Hypothalamus (tissue), 51 donors: ENCODE results near the gene GTF2IRD1.
"Not testable (repeated sequence)": the region's sequence is repeated elsewhere in the genome, so short reads cannot be mapped to it uniquely, and the experiment has no call there.

Experiments used
- DNase-seq, 51 donors: peaks; one replicate each; lab custom pipeline; 2025; lab: John Stamatoyannopoulos, UW

The GTF2IRD1 gene

DNA sequence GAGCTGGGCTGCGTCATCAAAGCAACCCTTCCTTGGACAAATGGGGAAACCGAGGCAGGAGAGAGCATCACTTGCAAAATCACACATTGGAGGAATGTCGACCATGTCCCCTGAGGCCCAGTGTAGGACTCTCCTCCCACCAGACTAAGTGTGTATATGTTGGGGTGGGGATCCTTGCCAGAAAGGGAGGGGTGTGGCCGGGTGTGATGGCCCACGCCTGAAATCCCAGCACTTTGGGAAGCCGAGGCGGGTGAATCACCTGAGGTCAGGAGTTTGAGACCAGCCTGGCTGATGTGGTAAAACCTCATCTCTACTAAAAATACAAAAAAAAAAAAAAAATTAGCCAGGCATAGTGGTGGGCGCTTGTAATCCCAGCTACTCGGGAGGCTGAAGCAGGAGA lies 23.3 kb upstream of the GTF2IRD1 start:
- DNase-seq, result not testable (repeated sequence)

- peak in 30 of 51 donors; percentile 5 to 69 (median 35) for DNase-seq
Measured at GRCh38 chr7:74430961-74431466, 22.7 kb upstream of the GTF2IRD1 start.

DNA sequence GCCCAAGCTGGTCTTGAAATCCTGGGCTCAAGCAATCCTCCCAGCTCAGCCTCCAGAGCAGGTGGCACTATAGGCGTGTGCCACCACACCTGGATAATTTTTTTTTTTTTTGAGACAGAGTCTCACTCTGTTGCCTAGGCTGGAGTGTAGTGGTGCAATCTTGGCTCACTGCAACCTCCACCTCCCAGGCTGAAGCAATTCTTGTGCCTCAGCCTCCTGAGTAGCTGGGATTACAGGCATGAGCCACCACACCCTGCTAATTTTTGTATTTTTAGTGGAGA lies 16.5 kb upstream of the GTF2IRD1 start:
- not testable (repeated sequence) for DNase-seq

GRCh38 chr7:74438327-74438726 lies 15.4 kb upstream of the GTF2IRD1 start:
- no peak for DNase-seq

DNA sequence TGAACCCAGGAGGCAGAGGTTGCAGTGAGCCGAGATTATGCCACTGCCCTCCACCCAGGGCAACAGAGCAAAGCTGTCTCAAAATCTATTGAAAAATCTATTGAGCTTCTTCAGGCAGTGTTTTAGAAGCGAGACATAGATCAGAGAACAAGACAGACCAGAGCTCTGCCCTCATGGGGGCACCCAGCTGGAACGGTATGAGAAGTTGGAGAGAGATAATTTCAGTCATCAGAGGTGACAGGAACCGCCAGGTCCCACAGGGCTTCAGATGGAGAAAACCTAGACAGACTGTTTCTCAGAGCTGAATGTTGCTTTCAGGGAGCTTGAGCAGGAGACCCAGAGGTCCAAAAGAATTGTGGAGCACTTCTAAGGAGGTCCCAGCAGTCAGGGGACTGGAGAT lies 14.2 kb upstream of the GTF2IRD1 start:
- no peak for DNase-seq

- not testable (repeated sequence) for DNase-seq
Measured at GRCh38 chr7:74440143-74440542, 13.6 kb upstream of the GTF2IRD1 start.

GRCh38 chr7:74441801-74442200 lies 11.9 kb upstream of the GTF2IRD1 start:
- DNase-seq, result no peak

- DNase-seq, result peak in 6 of 51 donors; percentile 7 to 25 (median 14)
Measured at GRCh38 chr7:74443543-74444247, 10.0 kb upstream of the GTF2IRD1 start.

GRCh38 chr7:74449144-74449543 lies 4.6 kb upstream of the GTF2IRD1 start:
- no peak for DNase-seq

DNA sequence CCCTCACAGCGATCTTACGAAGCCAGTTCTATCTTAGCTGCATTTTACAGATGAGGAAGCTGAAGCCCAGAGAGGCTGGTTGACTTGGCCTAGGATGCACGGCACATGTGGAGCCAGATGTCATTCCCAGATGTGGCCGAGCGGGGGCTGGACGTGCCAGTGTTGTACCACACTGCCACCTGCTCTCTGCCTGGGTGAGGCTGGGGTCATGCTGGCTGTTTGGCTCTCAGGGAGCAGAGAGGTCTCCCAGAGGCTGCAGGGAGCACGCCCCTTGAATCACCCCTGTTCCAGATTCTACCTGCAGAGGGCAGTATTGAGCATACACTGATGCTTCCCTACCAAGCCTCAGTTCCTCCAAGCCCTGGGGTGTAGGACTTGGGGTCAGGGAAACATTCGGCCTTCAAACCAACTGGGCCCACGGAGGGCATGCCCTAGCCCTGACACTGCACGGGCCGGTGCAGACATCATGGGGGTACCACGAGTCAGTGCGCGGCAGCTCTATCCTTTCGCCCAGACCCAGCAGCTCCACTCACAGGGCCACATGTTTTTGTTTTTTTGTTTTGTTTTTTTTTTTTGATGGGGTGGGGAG lies 3.8 kb upstream of the GTF2IRD1 start:
- DNase-seq, result peak in 18 of 51 donors; percentile 7 to 58 (median 28)

DNA sequence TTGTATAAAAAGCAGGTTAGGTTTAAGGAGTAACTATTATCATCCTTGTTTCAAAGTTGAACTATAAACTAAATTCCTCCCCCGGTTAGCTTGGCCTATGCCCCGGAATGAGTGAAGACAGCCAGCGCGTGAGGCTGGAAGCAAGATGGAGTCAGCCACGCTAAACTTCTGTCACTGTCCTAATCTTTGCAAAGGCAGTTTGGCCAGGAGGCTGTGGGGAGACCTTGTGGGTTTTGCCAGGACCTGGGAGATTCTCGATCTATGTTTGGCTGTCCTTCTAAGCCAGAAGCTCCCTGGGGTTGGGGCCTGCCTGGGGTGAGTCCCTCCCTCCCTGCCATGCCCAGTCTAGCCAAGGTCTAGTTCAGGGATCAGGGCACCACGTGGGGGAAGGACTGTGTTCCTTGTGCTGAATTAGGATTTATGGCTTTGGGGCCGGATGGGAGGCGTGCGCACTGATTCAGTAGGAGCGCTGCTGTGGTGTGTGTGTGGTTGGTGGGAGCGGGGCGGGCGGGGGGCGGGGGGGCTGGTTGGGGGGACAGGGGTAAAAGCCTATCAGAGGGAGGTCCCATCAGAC lies 871 bp upstream of the GTF2IRD1 start:
- DNase-seq, result peak in 3 of 51 donors; percentile 11 to 32 (median 27)

- DNase-seq, result peak in 31 of 51 donors; percentile 18 to 79 (median 52)
Measured at GRCh38 chr7:74454021-74454924, 567 bp downstream of the GTF2IRD1 start.

DNA sequence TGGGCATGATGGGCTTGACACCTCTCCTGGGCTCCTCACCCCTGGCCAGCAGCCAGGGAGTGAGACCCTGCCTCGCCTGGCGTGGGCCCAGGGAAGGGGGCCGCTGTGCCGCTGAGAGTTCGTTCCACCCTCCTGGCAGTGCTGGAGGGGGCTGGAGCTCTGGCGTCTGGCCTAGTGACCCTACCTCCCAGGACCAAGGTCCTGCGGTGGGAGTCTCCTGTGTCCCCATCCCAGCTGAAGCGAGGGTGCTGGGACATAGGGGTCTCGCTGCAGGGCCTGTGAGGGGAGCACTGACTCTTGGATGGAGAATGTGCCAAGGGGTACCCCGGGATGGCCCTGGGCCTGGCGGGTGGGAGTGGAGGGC lies 1.2 kb downstream of the GTF2IRD1 start:
- peak in 9 of 51 donors; percentile 28 to 65 (median 47) for DNase-seq

GRCh38 chr7:74455291-74455804 lies 1.6 kb downstream of the GTF2IRD1 start:
- DNase-seq, result peak in 34 of 51 donors; percentile 14 to 70 (median 49)

DNA sequence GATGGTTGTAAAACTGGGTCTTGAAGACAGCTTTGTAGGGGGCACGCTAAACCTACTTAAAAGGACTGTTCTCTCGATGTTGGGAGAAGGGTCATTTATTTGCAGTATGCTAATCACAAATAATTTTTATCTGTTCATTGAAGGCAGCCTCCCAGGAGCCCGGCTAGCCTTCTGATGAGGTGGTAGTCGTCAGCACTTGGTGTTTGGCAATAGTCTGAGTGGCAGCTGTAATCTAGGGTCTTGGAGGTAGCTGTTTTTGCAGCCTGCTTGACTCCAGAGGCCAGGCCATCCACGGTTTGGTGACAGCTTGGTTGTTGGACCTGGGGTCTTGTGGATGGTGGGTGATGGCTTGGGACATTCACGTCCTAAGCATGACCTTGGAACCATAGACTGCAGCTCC lies 2.2 kb downstream of the GTF2IRD1 start:
- peak in 1 of 51 donors; percentile 31 for DNase-seq

GRCh38 chr7:74457007-74457406 lies 3.3 kb downstream of the GTF2IRD1 start:
- no peak for DNase-seq

DNA sequence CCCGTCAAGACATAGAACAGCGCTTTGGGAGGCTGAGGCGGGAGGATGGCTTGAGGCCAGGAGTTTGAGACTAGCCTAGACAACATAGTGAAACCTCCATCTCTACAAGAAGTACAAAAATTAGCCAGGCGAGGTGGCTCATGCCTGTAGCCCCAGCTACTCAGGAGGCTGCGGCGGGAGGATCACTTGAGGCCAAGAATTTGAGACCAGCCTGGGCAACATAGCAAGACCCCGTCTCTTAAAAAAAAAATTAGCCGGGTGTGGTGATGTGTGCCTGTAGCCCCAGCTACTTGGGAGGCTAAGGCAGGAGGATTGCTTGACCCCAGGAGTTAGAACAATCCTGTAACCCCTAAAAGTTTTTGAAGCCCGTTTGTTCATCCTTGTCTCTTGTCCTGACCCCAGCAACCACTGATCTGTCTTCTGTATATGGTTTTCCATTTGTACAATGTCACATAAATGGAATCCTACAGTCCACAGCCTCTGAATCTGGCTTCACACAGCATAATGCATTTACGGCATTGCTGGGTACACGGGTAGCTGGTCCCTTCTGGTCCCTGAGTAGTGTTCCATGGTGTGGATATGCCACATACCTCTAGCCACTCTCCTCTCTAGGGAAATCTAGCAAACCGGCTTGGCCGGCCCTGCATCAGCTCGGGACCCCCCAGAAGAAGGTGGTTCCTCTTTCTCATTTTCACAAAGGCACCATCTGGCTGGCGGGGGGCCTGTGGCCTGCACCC lies 8.4 kb downstream of the GTF2IRD1 start:
- no peak for DNase-seq

GRCh38 chr7:74462707-74463100 lies 9.0 kb downstream of the GTF2IRD1 start:
- DNase-seq, result no peak

DNA sequence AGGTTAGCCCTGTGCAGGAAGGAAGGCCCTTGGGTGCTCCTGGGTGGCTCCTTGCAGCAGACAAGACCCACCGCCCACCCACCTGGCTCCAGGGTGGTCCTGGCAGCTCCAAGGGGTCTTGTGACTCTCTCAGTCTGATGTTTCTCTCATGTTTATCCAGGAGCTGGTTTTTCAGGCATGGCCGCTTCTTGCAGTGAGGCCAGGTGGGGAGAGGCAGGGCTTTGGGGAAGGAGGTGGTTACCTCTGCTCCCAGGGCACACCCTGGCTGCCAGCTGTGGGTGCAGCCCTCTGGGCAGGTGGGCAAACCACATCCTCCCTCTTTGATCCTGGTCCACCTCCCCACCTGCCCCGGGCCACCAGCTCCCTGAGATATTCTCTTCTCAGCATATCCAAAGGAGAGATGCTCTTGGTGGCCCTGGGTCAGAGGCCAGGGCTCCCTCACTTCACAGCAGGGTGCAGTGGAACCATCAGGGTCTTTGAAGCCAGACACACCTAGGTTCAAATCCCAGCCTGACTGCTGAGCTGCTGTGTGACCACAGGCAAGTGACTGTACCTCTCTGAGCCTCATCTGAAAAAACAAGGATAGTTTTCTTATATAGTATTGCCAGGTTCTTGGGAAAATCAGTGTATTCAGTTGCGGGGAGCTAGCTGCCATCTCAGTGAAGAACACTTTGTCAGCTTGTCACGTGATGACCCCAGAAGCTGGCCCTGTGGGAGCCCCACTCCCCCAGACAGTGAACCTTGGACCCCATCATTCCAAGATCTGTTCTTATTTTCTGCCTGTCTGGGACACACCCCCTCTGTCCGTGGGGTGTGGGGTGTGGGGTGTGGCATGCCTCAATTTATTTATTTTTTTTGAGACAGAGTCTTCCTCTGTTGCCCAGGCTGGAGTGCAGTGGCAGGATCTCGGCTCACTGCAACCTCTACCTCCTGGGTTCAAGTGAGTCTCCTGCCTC lies 11.5 kb downstream of the GTF2IRD1 start:
- no peak for DNase-seq
